ENCODE measurements around the gene DEUP1.

DNA sequence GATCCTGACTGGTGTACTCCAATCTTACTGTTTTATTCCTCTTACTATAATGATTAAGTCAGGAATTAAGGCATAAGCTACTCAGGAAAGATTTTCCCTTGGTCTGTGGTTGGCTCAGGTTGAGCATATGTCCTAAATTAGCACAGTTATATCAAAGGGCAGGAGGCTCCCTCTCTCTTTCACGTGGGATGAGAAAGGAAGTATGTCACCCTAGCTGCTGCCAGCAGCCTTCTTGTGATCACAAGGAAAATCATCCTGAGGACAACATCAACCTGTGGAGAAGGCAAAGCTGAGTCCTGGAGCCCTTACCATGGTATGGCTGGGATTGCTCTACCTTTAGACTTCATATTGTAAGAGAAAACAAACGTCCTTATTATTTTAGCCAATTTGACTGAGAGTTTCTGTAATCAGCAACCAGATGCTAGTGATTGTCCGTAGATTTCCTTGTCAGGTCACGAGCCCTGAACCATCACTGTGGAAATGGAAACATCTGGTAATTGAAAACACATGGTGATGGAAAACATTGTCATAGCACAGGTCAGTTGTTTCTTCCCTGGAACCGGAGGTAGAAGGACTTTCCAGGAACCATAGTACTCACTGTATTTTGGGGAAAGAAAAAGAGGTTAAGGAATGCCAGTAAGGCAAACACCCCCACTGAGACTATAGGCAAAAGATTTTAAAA is 40.6 kb upstream of the DEUP1 start:
- TF ChIP-seq, protein P1, sequence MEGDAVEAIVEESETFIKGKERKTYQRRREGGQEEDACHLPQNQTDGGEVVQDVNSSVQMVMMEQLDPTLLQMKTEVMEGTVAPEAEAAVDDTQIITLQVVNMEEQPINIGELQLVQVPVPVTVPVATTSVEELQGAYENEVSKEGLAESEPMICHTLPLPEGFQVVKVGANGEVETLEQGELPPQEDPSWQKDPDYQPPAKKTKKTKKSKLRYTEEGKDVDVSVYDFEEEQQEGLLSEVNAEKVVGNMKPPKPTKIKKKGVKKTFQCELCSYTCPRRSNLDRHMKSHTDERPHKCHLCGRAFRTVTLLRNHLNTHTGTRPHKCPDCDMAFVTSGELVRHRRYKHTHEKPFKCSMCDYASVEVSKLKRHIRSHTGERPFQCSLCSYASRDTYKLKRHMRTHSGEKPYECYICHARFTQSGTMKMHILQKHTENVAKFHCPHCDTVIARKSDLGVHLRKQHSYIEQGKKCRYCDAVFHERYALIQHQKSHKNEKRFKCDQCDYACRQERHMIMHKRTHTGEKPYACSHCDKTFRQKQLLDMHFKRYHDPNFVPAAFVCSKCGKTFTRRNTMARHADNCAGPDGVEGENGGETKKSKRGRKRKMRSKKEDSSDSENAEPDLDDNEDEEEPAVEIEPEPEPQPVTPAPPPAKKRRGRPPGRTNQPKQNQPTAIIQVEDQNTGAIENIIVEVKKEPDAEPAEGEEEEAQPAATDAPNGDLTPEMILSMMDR (IDR thresholded peaks at IDR 0.05): no peak
- TF ChIP-seq POLR2A (IDR thresholded peaks at IDR 0.05): no peak
